Duodenal mucosa (tissue), 2 donors: ENCODE measurements around the gene DBI.
"Not testable (repeated sequence)": the region's sequence is repeated elsewhere in the genome, so short reads cannot be mapped to it uniquely, and the experiment has no call there.

Source experiments
- H3K27ac ChIP-seq: one replicate; pipeline ENCODE4 v1.7.0; 2013; ENCODE audit warnings: low read depth, low read length
- H3K27me3 ChIP-seq, 2 donors: one replicate each; pipeline ENCODE4 v1.7.0; 2013; ENCODE audit warnings: low read length in 2 of 2, control low read depth in 1 of 2; ENCODE audit not compliant: insufficient read depth in 2 of 2, control insufficient read depth in 1 of 2
- H3K36me3 ChIP-seq, 2 donors: one replicate each; pipeline ENCODE4 v1.7.0; 2013; ENCODE audit warnings: low read length in 2 of 2, control low read depth in 1 of 2; ENCODE audit not compliant: insufficient read depth in 2 of 2, control insufficient read depth in 1 of 2
- H3K4me1 ChIP-seq, 2 donors: one replicate each; pipeline ENCODE4 v1.7.0; 2013; ENCODE audit warnings: low read length in 2 of 2, control low read depth in 1 of 2; ENCODE audit not compliant: insufficient read depth in 2 of 2, control insufficient read depth in 1 of 2
- H3K4me3 ChIP-seq, 2 donors: one replicate each; pipeline ENCODE4 v1.7.0; 2013; ENCODE audit warnings: low read length in 2 of 2, low read depth in 1 of 2
- H3K9ac ChIP-seq, 2 donors: one replicate each; pipeline ENCODE4 v1.7.0; 2013; ENCODE audit warnings: low read length in 2 of 2, low read depth in 1 of 2
- H3K9me3 ChIP-seq, 2 donors: one replicate each; pipeline ENCODE4 v1.7.0; 2013; ENCODE audit warnings: low read length in 2 of 2, control low read depth in 1 of 2; ENCODE audit not compliant: control insufficient read depth in 1 of 2

Gene DBI

DNA sequence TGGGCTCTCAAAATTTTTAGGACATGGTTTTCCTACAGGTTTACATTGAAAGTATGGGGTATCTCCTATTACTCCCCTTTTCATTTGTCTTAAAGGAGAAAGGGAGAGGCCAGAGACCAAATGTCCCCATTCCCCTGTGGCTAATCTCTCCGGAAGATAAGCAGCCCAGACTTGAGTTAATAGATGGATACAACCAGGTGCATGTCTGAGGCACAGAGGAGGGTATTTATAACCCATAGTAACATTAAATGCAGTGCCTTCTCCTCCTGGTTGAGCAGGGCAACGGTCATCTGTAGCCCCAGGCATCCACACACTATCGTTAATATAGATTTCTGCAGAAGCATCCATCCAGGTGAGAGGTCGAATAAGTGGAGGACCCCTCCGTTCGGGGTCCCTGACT is 9.6 kb downstream of the DBI start:
- not testable (repeated sequence) for H3K27ac ChIP-seq, H3K9me3 ChIP-seq, H3K4me1 ChIP-seq, H3K4me3 ChIP-seq, H3K27me3 ChIP-seq, H3K9ac ChIP-seq
- H3K36me3 ChIP-seq: peaks cover 22 to 24% of the 10 kb centered on the region in 2 donors

DNA sequence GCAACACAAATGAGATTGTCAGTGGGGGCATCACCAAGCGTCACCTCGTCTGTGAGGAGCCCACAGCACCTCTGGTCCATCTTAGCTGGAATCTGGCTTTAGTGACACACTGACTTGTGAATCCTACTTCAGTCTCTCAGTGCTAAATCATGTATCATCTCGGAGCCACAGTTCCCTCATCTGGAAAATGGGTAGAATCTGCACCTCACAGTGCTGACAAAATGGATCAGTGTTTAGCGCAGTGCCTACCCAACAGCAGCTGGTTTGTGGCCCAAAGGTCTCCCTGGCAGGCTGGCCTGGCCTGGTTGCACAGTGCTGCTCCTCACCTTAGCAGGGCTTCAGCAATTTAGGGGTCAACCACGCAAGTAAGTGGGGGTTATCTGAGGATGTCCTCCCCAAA is 10.0 kb downstream of the DBI start:
- Histone ChIP-seq H3K9ac (no peak overlapping the region), H3K36me3 (peaks cover 18 to 20% of the 10 kb centered on the region in 2 donors), H3K9me3 (peaks cover 0 to 4% of the 10 kb centered on the region in 2 donors), H3K4me3 (no peak overlapping the region), H3K27me3 (no peaks in the 10 kb centered on the region), H3K4me1 (no peaks in the 10 kb centered on the region), H3K27ac (no peak overlapping the region)

DNA sequence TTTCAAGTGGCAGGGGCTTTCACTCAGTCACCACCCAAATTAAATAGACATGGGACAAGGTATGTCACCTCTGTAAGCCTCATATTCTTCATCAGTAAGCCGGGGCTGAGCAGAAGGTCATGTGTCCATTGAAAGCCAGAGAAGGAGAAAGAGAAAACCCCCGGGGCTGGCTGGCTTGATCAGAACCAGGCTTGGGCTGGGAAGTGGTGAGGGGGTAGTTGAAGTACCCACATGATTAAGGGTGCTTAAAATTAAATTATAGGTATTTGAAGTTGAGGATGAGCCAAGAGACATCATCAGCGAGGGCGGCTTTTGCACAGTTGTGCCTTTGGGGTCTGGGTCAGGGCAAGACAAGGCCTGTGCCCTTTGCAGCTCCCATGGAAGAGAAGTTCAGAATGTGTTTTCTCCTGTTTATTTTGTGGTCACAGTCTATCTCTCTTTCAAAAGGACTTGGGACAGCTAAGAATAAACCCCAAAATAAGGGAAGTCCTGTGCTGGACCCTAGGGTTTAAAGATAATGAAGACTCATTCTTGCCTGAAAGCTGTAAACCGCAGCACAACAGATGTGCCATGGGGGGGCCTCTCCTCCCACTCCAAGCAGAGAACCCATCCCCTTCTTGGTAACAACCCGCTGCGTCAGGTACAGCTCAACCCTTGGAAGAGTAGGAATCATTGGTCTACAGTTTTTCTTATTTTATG is 10.7 kb downstream of the DBI start:
- no peak overlapping the region for H3K4me3 ChIP-seq
- peaks cover 11 to 13% of the 10 kb centered on the region in 2 donors for H3K36me3 ChIP-seq
- H3K9me3 ChIP-seq: peaks cover 0 to 4% of the 10 kb centered on the region in 2 donors
- H3K27ac ChIP-seq: no peak overlapping the region
- no peaks in the 10 kb centered on the region for H3K4me1 ChIP-seq
- H3K27me3 ChIP-seq: no peaks in the 10 kb centered on the region
- H3K9ac ChIP-seq: no peak overlapping the region

DNA sequence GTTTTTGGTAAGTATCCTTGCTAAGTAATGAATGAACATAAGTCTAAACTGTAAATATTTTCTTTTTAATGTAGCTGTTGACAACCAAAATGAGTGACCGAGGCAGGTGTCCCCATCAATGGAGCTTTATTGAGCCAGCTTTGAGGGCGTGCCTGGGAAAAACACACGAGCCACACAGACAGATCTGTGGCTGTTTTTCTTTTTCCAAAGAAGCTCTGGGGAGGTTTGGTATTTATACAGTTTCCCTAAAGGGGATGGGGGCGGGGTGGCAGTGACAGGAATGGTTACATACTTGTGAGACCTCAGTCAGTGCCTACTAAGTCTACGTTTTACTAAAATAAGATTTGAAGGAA is 11.2 kb downstream of the DBI start:
- Histone ChIP-seq H3K27ac (no peak overlapping the region), H3K27me3 (no peaks in the 10 kb centered on the region), H3K9me3 (peaks cover 0 to 4% of the 10 kb centered on the region in 2 donors), H3K9ac (no peak overlapping the region), H3K36me3 (peaks cover 6 to 8% of the 10 kb centered on the region in 2 donors), H3K4me1 (no peaks in the 10 kb centered on the region), H3K4me3 (no peak overlapping the region)

DNA sequence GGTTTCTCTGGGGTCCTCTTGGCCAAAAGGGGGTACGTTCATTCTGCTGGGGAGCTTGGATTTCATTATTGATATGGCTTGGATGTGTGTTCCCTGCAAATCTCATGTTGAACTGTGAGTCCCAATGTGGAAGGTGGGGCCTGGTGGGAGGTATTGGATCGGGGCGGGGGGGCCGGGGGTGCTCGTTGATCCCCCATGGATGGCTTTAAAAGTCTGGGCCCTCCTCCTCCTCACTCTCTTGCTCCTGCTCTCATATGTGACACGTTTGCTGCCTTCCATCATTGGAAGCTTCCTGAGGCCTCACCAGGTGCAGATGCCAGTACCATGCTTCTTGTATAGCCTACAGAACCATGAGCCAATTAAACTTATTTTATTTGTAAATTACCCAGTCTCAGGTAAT is 11.8 kb downstream of the DBI start:
- H3K4me1 ChIP-seq: peaks cover 0 to 5% of the 10 kb centered on the region in 2 donors
- no peak overlapping the region for H3K9ac ChIP-seq
- H3K36me3 ChIP-seq: peaks cover under 1 to 2% of the 10 kb centered on the region in 2 donors
- no peak overlapping the region for H3K4me3 ChIP-seq
- H3K27me3 ChIP-seq: no peaks in the 10 kb centered on the region
- H3K9me3 ChIP-seq: no peaks in the 10 kb centered on the region
- no peak overlapping the region for H3K27ac ChIP-seq

DNA sequence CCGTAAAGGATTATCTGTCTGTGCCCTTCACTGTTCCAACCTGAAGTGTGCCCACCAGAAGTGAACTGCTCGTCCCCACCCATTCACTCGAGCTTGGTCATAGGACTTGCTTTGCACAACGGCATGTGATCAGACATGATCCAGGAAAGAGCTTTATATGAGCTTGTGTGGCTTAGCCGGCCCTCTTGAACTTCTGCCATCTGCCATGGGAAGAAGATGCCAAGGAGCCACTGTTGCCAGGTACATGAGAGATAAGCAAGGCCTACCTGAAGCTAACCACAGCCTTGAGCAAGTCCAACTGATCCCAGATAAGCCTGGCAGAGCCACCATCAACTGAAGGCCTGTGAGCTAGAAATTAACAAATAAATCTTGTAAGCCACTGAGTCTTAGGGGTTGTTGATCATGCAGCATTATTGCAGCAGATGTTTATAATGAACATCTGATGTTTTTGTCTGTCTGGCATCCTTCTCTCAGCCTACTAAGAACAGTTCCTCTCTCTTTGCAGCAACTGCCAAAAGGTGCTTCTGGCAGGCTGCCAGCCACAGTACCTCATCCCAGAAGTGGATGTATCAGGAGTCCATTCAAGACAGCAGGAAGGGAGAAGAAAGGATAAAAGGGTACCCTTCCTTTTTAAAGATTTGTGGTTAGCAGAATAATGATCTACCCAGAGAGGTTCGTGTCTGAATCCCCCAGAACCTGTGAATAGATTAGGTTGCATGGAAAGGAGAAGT is 16.8 kb downstream of the DBI start:
- Histone ChIP-seq H3K9ac (no peak overlapping the region), H3K27ac (no peak overlapping the region), H3K9me3 (no peaks in the 10 kb centered on the region), H3K27me3 (no peaks in the 10 kb centered on the region), H3K4me1 (peaks cover 9 to 10% of the 10 kb centered on the region in 2 donors), H3K4me3 (no peak overlapping the region), H3K36me3 (no peaks in the 10 kb centered on the region)

DNA sequence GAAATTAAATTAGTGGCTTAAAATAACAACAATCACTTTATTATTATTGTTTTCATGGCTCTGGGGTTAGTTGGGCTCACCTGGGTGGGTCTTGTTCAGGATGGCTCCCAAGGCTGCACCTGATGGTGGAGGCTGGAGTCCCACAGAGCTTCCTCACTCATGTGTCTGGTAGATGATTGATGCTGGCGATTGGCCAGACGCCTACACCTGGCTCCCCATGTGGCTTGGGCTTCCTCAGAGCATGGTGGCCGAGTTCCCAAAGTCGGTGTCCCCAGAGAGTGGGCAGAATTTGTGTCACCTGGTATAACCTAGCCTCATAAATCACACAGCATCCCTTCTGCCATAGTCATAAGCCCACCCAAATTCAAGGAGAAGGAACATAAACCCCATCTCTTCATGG is 18.2 kb downstream of the DBI start:
- no peak overlapping the region for H3K27ac ChIP-seq
- H3K36me3 ChIP-seq: no peaks in the 10 kb centered on the region
- H3K27me3 ChIP-seq: no peaks in the 10 kb centered on the region
- no peak overlapping the region for H3K9ac ChIP-seq
- H3K4me3 ChIP-seq: no peak overlapping the region
- peaks cover 9 to 10% of the 10 kb centered on the region in 2 donors for H3K4me1 ChIP-seq
- H3K9me3 ChIP-seq: no peaks in the 10 kb centered on the region

DNA sequence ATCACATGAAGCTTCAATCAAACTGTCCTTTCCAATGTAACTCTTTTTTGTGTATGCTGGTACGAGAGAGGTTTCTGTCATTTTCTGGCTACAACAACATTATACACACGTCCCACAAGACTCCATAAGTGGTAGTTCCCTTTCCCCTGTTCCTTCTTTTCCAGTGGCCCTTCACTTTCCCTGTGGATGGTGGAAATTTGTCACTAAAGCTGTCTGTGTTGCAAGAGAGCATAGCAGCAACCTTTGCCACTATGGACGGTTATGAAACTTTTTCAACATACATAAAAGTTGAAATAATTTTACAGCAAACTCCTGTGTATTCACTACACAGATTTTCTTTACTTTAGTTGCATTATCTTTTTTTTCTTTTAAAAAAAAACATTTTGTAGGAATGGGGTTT is 18.7 kb downstream of the DBI start:
- Histone ChIP-seq H3K9me3 (no peaks in the 10 kb centered on the region), H3K4me1 (peaks cover 9 to 10% of the 10 kb centered on the region in 2 donors), H3K36me3 (no peaks in the 10 kb centered on the region), H3K27ac (no peak overlapping the region), H3K27me3 (no peaks in the 10 kb centered on the region), H3K9ac (no peak overlapping the region), H3K4me3 (no peak overlapping the region)

DNA sequence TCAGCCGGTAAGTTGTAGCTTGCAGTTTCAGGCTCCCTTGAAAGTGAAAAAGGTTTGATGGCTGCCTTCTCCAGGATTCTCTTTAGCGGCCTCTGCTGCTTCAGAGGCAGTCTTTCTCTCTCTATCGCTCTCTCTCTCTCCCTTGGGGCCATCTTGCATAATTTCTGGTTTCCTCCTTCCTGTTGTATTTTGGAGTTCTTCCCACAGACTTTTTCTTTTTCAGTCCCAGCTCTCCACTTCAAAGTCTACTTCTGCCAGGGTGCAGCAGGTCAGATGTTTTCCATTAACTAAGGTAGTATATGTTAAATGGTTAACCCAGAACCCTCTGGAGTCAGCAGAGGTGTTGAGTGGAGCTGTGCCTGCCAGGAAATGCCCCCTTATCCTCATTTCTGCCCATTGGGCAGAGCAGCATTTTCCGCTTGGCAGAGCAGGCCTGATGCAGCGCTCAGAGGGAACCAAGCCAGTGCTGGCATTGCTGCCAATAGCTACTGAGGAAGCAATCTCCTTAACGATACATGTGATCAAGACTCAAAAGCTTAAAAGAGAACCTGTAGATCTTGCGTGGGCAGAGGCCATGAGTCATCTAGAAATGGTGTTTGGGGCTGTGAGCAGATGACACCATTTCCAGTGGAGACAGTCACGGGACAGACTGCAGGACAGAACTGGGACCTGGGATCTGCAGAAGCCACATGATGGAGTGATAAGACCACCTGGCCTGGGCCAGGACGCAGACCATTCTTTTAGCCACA is 20.8 kb downstream of the DBI start:
- peaks cover 9 to 10% of the 10 kb centered on the region in 2 donors for H3K4me1 ChIP-seq
- H3K4me3 ChIP-seq: peak overlapping the region in 1 of 2 donors; percentile 25
- no peak overlapping the region for H3K27ac ChIP-seq
- no peaks in the 10 kb centered on the region for H3K36me3 ChIP-seq
- H3K9me3 ChIP-seq: no peaks in the 10 kb centered on the region
- no peak overlapping the region for H3K9ac ChIP-seq
- H3K27me3 ChIP-seq: no peaks in the 10 kb centered on the region
